GM19328 (cell line): ENCODE results near the gene FAM200C.

Source experiments
- ATAC-seq: cut with Tn5 transposase; IDR thresholded peaks from one replicate; pipeline ENCODE4 v1.9.1; 2021; ENCODE audit warnings: mild to moderate bottlenecking, moderate library complexity; ENCODE audit not compliant: unreplicated experiment

FAM200C gene

GRCh38 chr5:160419458-160420330, 19.8 kb upstream of the FAM200C start:
- no peak for ATAC-seq

- peak; percentile 64 for ATAC-seq
Observed at GRCh38 chr5:160418561-160419457, 19.0 kb upstream of the FAM200C start, which contains the start of gene SLU7. Gene SLU7 (minus strand): TSS chr5:160419081. CDS start chr5:160415294, 3,787 bp downstream.

GRCh38 chr5:160398806-160399205, 1.0 kb downstream of the FAM200C start:
- ATAC-seq = no peak

- no peak for ATAC-seq
Observed at GRCh38 chr5:160397492-160397891, 2.4 kb downstream of the FAM200C start.

GRCh38 chr5:160395111-160395510, 4.7 kb downstream of the FAM200C start:
- ATAC-seq = no peak

GRCh38 chr5:160390787-160391696, 8.8 kb downstream of the FAM200C start:
- ATAC-seq = no peak

- no peak for ATAC-seq
Observed at GRCh38 chr5:160387445-160387844, 12.4 kb downstream of the FAM200C start.

GRCh38 chr5:160385496-160385895, 14.4 kb downstream of the FAM200C start:
- no peak for ATAC-seq

GRCh38 chr5:160384681-160385080, 15.2 kb downstream of the FAM200C start:
- no peak for ATAC-seq

GRCh38 chr5:160382346-160382745, 17.5 kb downstream of the FAM200C start:
- ATAC-seq = no peak

GRCh38 chr5:160380041-160380440, 19.8 kb downstream of the FAM200C start:
- no peak for ATAC-seq

- ATAC-seq = no peak
Observed at GRCh38 chr5:160379511-160379910, 20.3 kb downstream of the FAM200C start.

- no peak for ATAC-seq
Observed at GRCh38 chr5:160378330-160378729, 21.5 kb downstream of the FAM200C start.

- no peak for ATAC-seq
Observed at GRCh38 chr5:160377651-160378050, 22.2 kb downstream of the FAM200C start.

GRCh38 chr5:160376416-160376815, 23.4 kb downstream of the FAM200C start:
- no peak for ATAC-seq

GRCh38 chr5:160375701-160376100, 24.2 kb downstream of the FAM200C start:
- ATAC-seq = no peak

GRCh38 chr5:160375166-160375565, 24.7 kb downstream of the FAM200C start:
- ATAC-seq = no peak

GRCh38 chr5:160371294-160371693, 28.6 kb downstream of the FAM200C start:
- ATAC-seq = no peak

GRCh38 chr5:160370713-160371034, 29.2 kb downstream of the FAM200C start:
- ATAC-seq = no peak

- ATAC-seq = no peak
Observed at GRCh38 chr5:160369990-160370712, 29.7 kb downstream of the FAM200C start, which contains the start of gene C1QTNF2. Gene C1QTNF2 (minus strand): TSS chr5:160370626. CDS start chr5:160355011, 15,615 bp downstream.
